ENCODE measurements around the gene TBC1D17.

GRCh38 chr19:49862391-49863253, 14.9 kb upstream of the TBC1D17 start:
- TF ChIP-seq POLR2A (IDR thresholded peaks at IDR 0.05; ENCODE audit: low read length) (no peak), GATA1 (IDR thresholded peaks at IDR 0.05; ENCODE audit: low read depth, low read length) (no peak)

All from erythroblast (primary cell).